GM19099 (cell line): Measurements from ENCODE around the gene METTL23.

Experiments used
- POLR2A ChIP-seq: IDR thresholded peaks from 3 replicates; pipeline ENCODE4 v1.6.1; 2011; ENCODE audit warnings: low read depth; ENCODE audit not compliant: insufficient read length; ENCODE audit errors: extremely low read depth

METTL23 gene

GRCh38 chr17:76706817-76707216, 19.8 kb upstream of the METTL23 start:
- no peak for TF ChIP-seq POLR2A

- no peak for TF ChIP-seq POLR2A
Measured at GRCh38 chr17:76707985-76708807, 18.4 kb upstream of the METTL23 start.

GRCh38 chr17:76709077-76709950, 17.3 kb upstream of the METTL23 start:
- TF ChIP-seq POLR2A, result no peak

GRCh38 chr17:76710863-76711611, 15.6 kb upstream of the METTL23 start, which contains the start of gene MXRA7:
MXRA7 (minus strand) TSS chr17:76710965; CDS start chr17:76710946, 19 bp downstream.
- no peak for TF ChIP-seq POLR2A

GRCh38 chr17:76713765-76714164, 12.9 kb upstream of the METTL23 start:
- no peak for TF ChIP-seq POLR2A

GRCh38 chr17:76714336-76714735, 12.3 kb upstream of the METTL23 start:
- TF ChIP-seq POLR2A, result no peak

GRCh38 chr17:76714822-76715495, 11.7 kb upstream of the METTL23 start:
- no peak for TF ChIP-seq POLR2A

GRCh38 chr17:76715496-76715830, 11.2 kb upstream of the METTL23 start:
- no peak for TF ChIP-seq POLR2A

GRCh38 chr17:76716146-76716838, 10.3 kb upstream of the METTL23 start:
- no peak for TF ChIP-seq POLR2A

GRCh38 chr17:76716839-76717215, 9.8 kb upstream of the METTL23 start:
- no peak for TF ChIP-seq POLR2A

GRCh38 chr17:76718516-76718915, 8.1 kb upstream of the METTL23 start:
- TF ChIP-seq POLR2A, result no peak

GRCh38 chr17:76720211-76720610, 6.4 kb upstream of the METTL23 start:
- no peak for TF ChIP-seq POLR2A

- no peak for TF ChIP-seq POLR2A
Measured at GRCh38 chr17:76720941-76721340, 5.7 kb upstream of the METTL23 start.

- TF ChIP-seq POLR2A, result no peak
Measured at GRCh38 chr17:76721463-76721862, 5.2 kb upstream of the METTL23 start.
